Naive thymus-derived CD4-positive, alpha-beta T cell (primary cell): ENCODE measurements around the gene PRKCI. TPM values are rescaled to one million over a fixed set of nuclear protein-coding genes. Genes with fewer than 3 reads are reported as not detected.
A peak's percentile ranks its signal among the peaks of the same experiment; 100 is the strongest.

ENCODE experiments used
- ATAC-seq: fragments of 150-1000 bp; cut with Tn5 transposase; 2 replicates; pipeline ENCODE4 v1.10.0; 2021; ENCODE audit warnings: mild to moderate bottlenecking, moderate library complexity
- CTCF ChIA-PET: fragments of 350-600 bp; sonication (Branson Sonifier 250); formaldehyde crosslinking; loops from one replicate; lab custom pipeline; 2021; ENCODE audit warnings: antibody characterized with exemption; lab: Charles Lee
- POLR2A ChIA-PET: fragments of 350-600 bp; sonication (Branson Sonifier 250); formaldehyde crosslinking; loops from one replicate; lab custom pipeline; 2021; ENCODE audit warnings: antibody characterized with exemption, inconsistent platforms; lab: Charles Lee
- DNase-seq, 9 donors: peaks; one replicate each; pipeline versions ENCODE4 v3.0.0 to v3.0.0-alpha.2; 2020 to 2022; ENCODE audit warnings: mixed read lengths in 1 of 9
- H3K27ac ChIP-seq: one replicate; pipeline ENCODE4 v1.7.0; 2013; ENCODE audit warnings: mild to moderate bottlenecking, low read depth, low read length, moderate library complexity
- H3K27me3 ChIP-seq, 2 donors: one replicate each; pipeline ENCODE4 v1.7.0; 2013; ENCODE audit warnings: low read length in 2 of 2, mild to moderate bottlenecking in 2 of 2, moderate library complexity in 2 of 2; ENCODE audit not compliant: control insufficient read depth in 2 of 2, insufficient read depth in 2 of 2
- H3K36me3 ChIP-seq, 3 experiments: 1 replicate in 2 of 3; 2 replicates in 1 of 3; pipeline ENCODE4 v1.7.0; 2013; ENCODE audit warnings: low read length in 3 of 3, mild to moderate bottlenecking in 3 of 3, moderate library complexity in 1 of 3; ENCODE audit not compliant: insufficient read depth in 3 of 3, control insufficient read depth in 2 of 3
- H3K4me1 ChIP-seq, 2 donors: one replicate each; pipeline ENCODE4 v1.7.0; 2013; ENCODE audit warnings: low read length in 2 of 2, mild to moderate bottlenecking in 2 of 2, moderate library complexity in 1 of 2; ENCODE audit not compliant: control insufficient read depth in 2 of 2, insufficient read depth in 2 of 2
- H3K4me3 ChIP-seq: 2 replicates; pipeline ENCODE4 v1.7.0; 2013; ENCODE audit warnings: mild to moderate bottlenecking, low read length
- H3K9me3 ChIP-seq, 3 experiments: 1 replicate in 2 of 3; 2 replicates in 1 of 3; pipeline ENCODE4 v1.7.0; 2013; ENCODE audit warnings: low read length in 3 of 3; ENCODE audit not compliant: control insufficient read depth in 2 of 3
- H3K27ac Mint-ChIP-seq, 9 donors: one replicate each; pipeline ENCODE4 v1.8.0; 2020 to 2022; ENCODE audit warnings: mixed read lengths in 9 of 9, mild to moderate bottlenecking in 8 of 9, moderate library complexity in 5 of 9, inconsistent platforms in 2 of 9
- H3K27me3 Mint-ChIP-seq, 5 donors: one replicate each; pipeline ENCODE4 v1.8.0; 2021 to 2022; ENCODE audit warnings: mixed read lengths in 5 of 5, mild to moderate bottlenecking in 1 of 5
- H3K36me3 Mint-ChIP-seq, 5 donors: one replicate each; pipeline ENCODE4 v1.8.0; 2020 to 2022; ENCODE audit warnings: mixed read lengths in 5 of 5, mild to moderate bottlenecking in 3 of 5, inconsistent platforms in 1 of 5
- H3K4me1 Mint-ChIP-seq, 7 donors: one replicate each; pipeline ENCODE4 v1.8.0; 2020 to 2022; ENCODE audit warnings: mixed read lengths in 7 of 7, mild to moderate bottlenecking in 3 of 7, inconsistent platforms in 1 of 7
- H3K4me3 Mint-ChIP-seq, 10 donors: one replicate each; pipeline ENCODE4 v1.8.0; 2020 to 2022; ENCODE audit warnings: mild to moderate bottlenecking in 10 of 10, mixed read lengths in 10 of 10, moderate library complexity in 6 of 10, inconsistent platforms in 2 of 10
- H3K9me3 Mint-ChIP-seq, 11 donors: one replicate each; pipeline ENCODE4 v1.8.0; 2020 to 2022; ENCODE audit warnings: mixed read lengths in 11 of 11, mild to moderate bottlenecking in 4 of 11, inconsistent platforms in 1 of 11, moderate library complexity in 1 of 11
- intact Hi-C, 2 donors: fragments of 100-400 bp; cut with micrococcal nuclease; formaldehyde crosslinking; loops; one replicate each; pipeline ENCODE4 v1.15.1; 2023
- polyA plus RNA-seq, 2 donors: library from polyadenylated mRNA; unstranded; fragments of 300-500 nt; fragmentation: Illumina TruSeq; gene quantifications; one replicate each; pipeline ENCODE4 v1.2.3, GENCODE V29; 2021
- total RNA-seq, 6 experiments: library from RNA in 5 of 6; stranded (reverse) in 5 of 6; gene quantifications; 1 replicate in 5 of 6; 2 replicates in 1 of 6; pipeline ENCODE4 v1.2.3 and lab custom pipeline; 2021 to 2026

Gene PRKCI
- total and polyA plus RNA-seq, 7 experiments from 2014 or later, result 14.7 to 26.2 (median 21.7) TPM

- Histone ChIP-seq H3K27ac (no peak overlapping the region), H3K27me3 (no peaks in the 10 kb centered on the region), H3K4me3 (no peak overlapping the region), H3K9me3 (no peaks in the 10 kb centered on the region), H3K4me1 (peaks cover 5 to 6% of the 10 kb centered on the region in 2 donors), H3K36me3 (peaks cover 0 to 5% (median 0%) of the 10 kb centered on the region in 3 experiments)
- H3K27ac Mint-ChIP-seq, result peak overlapping the region in 6 of 9 donors; percentile 0 to 75 (median 62)
- DNase-seq (no peak), ATAC-seq (no peak)
- ChIA-PET CTCF (no interaction called here), POLR2A (interaction anchor here (2.2 kb wide), 1 partner anchor 79 kb away, joined by 4 read pairs; the partner anchor contains the start of gene SKIL)
- peaks cover 15 to 32% (median 23%) of the 10 kb centered on the region in 7 donors for H3K4me1 Mint-ChIP-seq
- H3K9me3 Mint-ChIP-seq, result peaks cover 0 to 4% (median 0%) of the 10 kb centered on the region in 11 donors
- peaks cover 12 to 64% (median 28%) of the 10 kb centered on the region in 5 donors for H3K36me3 Mint-ChIP-seq
- intact Hi-C loops, result loop anchor here (1.0 to 5.0 kb wide), 4 partner anchors 56 to 91 kb away; partner anchors contain the start of genes PRKCI (in 2 of the 2) and SKIL (in 1 of the 2)
- peak overlapping the region in 1 of 10 donors; percentile 77 for H3K4me3 Mint-ChIP-seq
- H3K27me3 Mint-ChIP-seq, result no peaks in the 10 kb centered on the region
Measured at GRCh38 chr3:170278627-170279026, 56.4 kb downstream of the PRKCI start.

- Histone ChIP-seq H3K4me1 (no peaks in the 10 kb centered on the region), H3K27me3 (no peaks in the 10 kb centered on the region), H3K9me3 (no peaks in the 10 kb centered on the region), H3K36me3 (peaks cover 0 to 7% (median 0%) of the 10 kb centered on the region in 3 experiments), H3K27ac (no peak overlapping the region), H3K4me3 (no peak overlapping the region)
- peaks cover 3 to 35% (median 11%) of the 10 kb centered on the region in 5 donors for H3K36me3 Mint-ChIP-seq
- intact Hi-C loops, result no loop called here
- H3K4me3 Mint-ChIP-seq, result no peak overlapping the region
- DNase-seq (no peak), ATAC-seq (no peak)
- H3K4me1 Mint-ChIP-seq, result no peaks in the 10 kb centered on the region
- POLR2A ChIA-PET, result no interaction called here
- CTCF ChIA-PET, result no interaction called here
- no peak overlapping the region for H3K27ac Mint-ChIP-seq
- H3K27me3 Mint-ChIP-seq, result no peaks in the 10 kb centered on the region
- no peaks in the 10 kb centered on the region for H3K9me3 Mint-ChIP-seq
Measured at GRCh38 chr3:170290194-170290593, 68.0 kb downstream of the PRKCI start.

GRCh38 chr3:170295586-170295985 is 73.4 kb downstream of the PRKCI start:
- intact Hi-C loops, result no loop called here
- Mint-ChIP-seq H3K9me3 (no peaks in the 10 kb centered on the region), H3K27me3 (no peaks in the 10 kb centered on the region), H3K4me3 (no peak overlapping the region), H3K27ac (no peak overlapping the region), H3K4me1 (no peaks in the 10 kb centered on the region), H3K36me3 (peaks cover 0 to 36% (median 8%) of the 10 kb centered on the region in 5 donors)
- DNase-seq (no peak), ATAC-seq (no peak)
- Histone ChIP-seq H3K27me3 (no peaks in the 10 kb centered on the region), H3K36me3 (peaks cover 0 to 23% (median 0%) of the 10 kb centered on the region in 3 experiments), H3K4me1 (no peaks in the 10 kb centered on the region), H3K27ac (no peak overlapping the region), H3K4me3 (no peak overlapping the region), H3K9me3 (no peaks in the 10 kb centered on the region)
- CTCF ChIA-PET, result interaction anchor here (0.7 kb wide), 1 partner anchor 1747 kb away, joined by 3 read pairs; no protein-coding TSS in a partner anchor
- POLR2A ChIA-PET, result no interaction called here

GRCh38 chr3:170296703-170297102 is 74.5 kb downstream of the PRKCI start:
- intact Hi-C loops, result no loop called here
- Histone ChIP-seq H3K27me3 (no peaks in the 10 kb centered on the region), H3K27ac (no peak overlapping the region), H3K4me3 (no peak overlapping the region), H3K4me1 (no peaks in the 10 kb centered on the region), H3K36me3 (peaks cover 0 to 23% (median 0%) of the 10 kb centered on the region in 3 experiments), H3K9me3 (no peaks in the 10 kb centered on the region)
- no peak overlapping the region for H3K27ac Mint-ChIP-seq
- H3K9me3 Mint-ChIP-seq, result no peaks in the 10 kb centered on the region
- H3K4me3 Mint-ChIP-seq, result no peak overlapping the region
- CTCF ChIA-PET, result no interaction called here
- DNase-seq (no peak), ATAC-seq (no peak)
- H3K4me1 Mint-ChIP-seq, result no peaks in the 10 kb centered on the region
- peaks cover 0 to 32% (median 8%) of the 10 kb centered on the region in 5 donors for H3K36me3 Mint-ChIP-seq
- no peaks in the 10 kb centered on the region for H3K27me3 Mint-ChIP-seq
- POLR2A ChIA-PET, result interaction anchor here (0.6 kb wide), 1 partner anchor 32 kb away, joined by 3 read pairs; no protein-coding TSS in a partner anchor

- no peak for ATAC-seq
- peaks cover 0 to 17% (median 7%) of the 10 kb centered on the region in 5 donors for H3K36me3 Mint-ChIP-seq
Measured at GRCh38 chr3:170301405-170301804, 79.2 kb downstream of the PRKCI start.

GRCh38 chr3:170302008-170302407 is 79.8 kb downstream of the PRKCI start:
- ChIA-PET POLR2A (no interaction called here), CTCF (no interaction called here)
- Mint-ChIP-seq H3K27ac (peak overlapping the region in 1 of 9 donors; percentile 38), H3K9me3 (no peaks in the 10 kb centered on the region), H3K4me1 (no peaks in the 10 kb centered on the region), H3K36me3 (peaks cover 0 to 15% (median 5%) of the 10 kb centered on the region in 5 donors), H3K27me3 (no peaks in the 10 kb centered on the region), H3K4me3 (no peak overlapping the region)
- Histone ChIP-seq H3K4me1 (no peaks in the 10 kb centered on the region), H3K27ac (no peak overlapping the region), H3K9me3 (no peaks in the 10 kb centered on the region), H3K36me3 (peaks cover 0 to 17% (median 5%) of the 10 kb centered on the region in 3 experiments), H3K4me3 (no peak overlapping the region), H3K27me3 (no peaks in the 10 kb centered on the region)
- no peak for DNase-seq
- intact Hi-C loops, result loop anchor here in 1 of 2 donors (2.0 to 5.0 kb wide), 2 partner anchors 29 to 540 kb away; no protein-coding TSS in a partner anchor
- no peak for ATAC-seq

More at GRCh38 chr3:170301405-170301804, 79.2 kb downstream of the PRKCI start:
- no peaks in the 10 kb centered on the region for H3K27me3 ChIP-seq
- H3K27ac Mint-ChIP-seq, result no peak overlapping the region
- no peaks in the 10 kb centered on the region for H3K9me3 Mint-ChIP-seq
- H3K4me1 Mint-ChIP-seq, result no peaks in the 10 kb centered on the region
- no peaks in the 10 kb centered on the region for H3K27me3 Mint-ChIP-seq
- H3K27ac ChIP-seq, result no peak overlapping the region
- no peaks in the 10 kb centered on the region for H3K9me3 ChIP-seq
- POLR2A ChIA-PET, result no interaction called here
- intact Hi-C loops, result loop anchor here in 1 of 2 donors (5.0 kb wide), 1 partner anchor 539 kb away; no protein-coding TSS in a partner anchor
- H3K4me3 Mint-ChIP-seq, result no peak overlapping the region
- no peaks in the 10 kb centered on the region for H3K4me1 ChIP-seq
- no peak for DNase-seq
- H3K4me3 ChIP-seq, result no peak overlapping the region
- CTCF ChIA-PET, result no interaction called here
- peaks cover 0 to 19% (median 5%) of the 10 kb centered on the region in 3 experiments for H3K36me3 ChIP-seq
